ENCODE results near the gene CGREF1. TPM values are rescaled to one million over a fixed set of nuclear protein-coding genes. Genes with fewer than 3 reads are reported as not detected.

CGREF1 gene
- polyA plus RNA-seq, 1 of the 3 experiments (the other 2 are of a cell fraction) = 18.3 TPM

DNA sequence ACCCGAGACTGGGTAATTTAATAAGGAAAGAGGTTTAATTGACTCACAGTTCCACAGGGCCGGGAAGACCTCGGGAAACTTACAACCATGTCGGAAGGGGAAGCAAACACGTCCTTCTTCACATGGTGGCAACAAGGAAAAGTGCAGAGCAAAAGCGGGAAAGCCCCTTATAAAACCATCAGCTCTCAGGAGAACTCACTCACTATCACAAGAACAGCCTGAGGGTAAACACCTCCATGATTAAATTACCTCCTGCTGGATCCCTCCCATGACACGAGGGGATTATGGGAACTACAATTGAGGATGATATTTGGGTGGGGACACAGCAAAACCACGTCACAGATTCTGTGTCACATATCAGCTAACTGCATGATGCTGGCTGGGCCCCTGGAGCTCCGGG lies 41.3 kb upstream of the CGREF1 start:
- no peak overlapping the region for H2AFZ ChIP-seq (ENCODE audit: low read depth)
- no peaks in the 10 kb centered on the region for H3F3A ChIP-seq (replicated peaks; ENCODE audit: insufficient read depth)
- H3K4me2 ChIP-seq = no peak overlapping the region
- no peak overlapping the region for H3K4me3 ChIP-seq (ENCODE audit: low read depth in 2 of 2, low read length in 1 of 2)
- H3K9ac ChIP-seq = no peak overlapping the region
- WGBS (ENCODE audit: low lambda C conversion rate) = 70% methylated on average over 9 of the region's 9 CpGs
- no peaks in the 10 kb centered on the region for H3K9me2 ChIP-seq
- no peaks in the 10 kb centered on the region for H3K36me3 ChIP-seq (replicated peaks in 1 of 2; ENCODE audit: control insufficient read depth in 1 of 2, insufficient read depth in 2 of 2, low read length in 1 of 2)
- no peaks in the 10 kb centered on the region for H3K27me3 ChIP-seq (ENCODE audit: insufficient read depth)
- no peaks in the 10 kb centered on the region for H3K9me3 ChIP-seq
- no peaks in the 10 kb centered on the region for H4K20me1 ChIP-seq (ENCODE audit: insufficient read depth)
- no peak for DNase-seq
- TF ChIP-seq RCOR1 (IDR thresholded peaks at IDR 0.05; ENCODE audit: low read length) (no peak), FOXM1 (IDR thresholded peaks at IDR 0.05; ENCODE audit: low read depth) (no peak), SMC3 (IDR thresholded peaks at IDR 0.05; ENCODE audit: low read depth, low read length) (no peak), SIN3A (IDR thresholded peaks at IDR 0.05; ENCODE audit: borderline replicate concordance, low read depth, low read length) (no peak), MEF2A (IDR thresholded peaks at IDR 0.05; ENCODE audit: borderline replicate concordance, low read depth) (no peak), RFX5 (IDR thresholded peaks at IDR 0.05; ENCODE audit: low read length) (no peak), TCF12 (IDR thresholded peaks at IDR 0.05) (no peak), NFIC (IDR thresholded peaks at IDR 0.05; ENCODE audit: borderline replicate concordance) (no peak), EP300 (IDR thresholded peaks at IDR 0.05; ENCODE audit: borderline replicate concordance in 1 of 2, low read depth in 1 of 2, low read length in 1 of 2) (no peak), TAF1 (IDR thresholded peaks at IDR 0.05; ENCODE audit: borderline replicate concordance, low read depth, low read length) (no peak)
- H3K27ac ChIP-seq (ENCODE audit: low read depth in 2 of 2, low read length in 1 of 2) = no peak overlapping the region
- H3K79me2 ChIP-seq (ENCODE audit: insufficient read depth) = no peaks in the 10 kb centered on the region
- ChIA-PET CTCF (interaction anchor here (0.6 to 6.9 kb wide), 9 partner anchors 10 to 120 kb away, joined by 3 to 58 read pairs (median 6); no protein-coding TSS in a partner anchor), POLR2A (no interaction called here)
- H3K4me1 ChIP-seq (ENCODE audit: control insufficient read depth in 1 of 2, insufficient read depth in 2 of 2, low read depth in 1 of 2, low read length in 1 of 2) = no peaks in the 10 kb centered on the region

- Histone ChIP-seq H3K27ac (ENCODE audit: low read depth in 2 of 2, low read length in 1 of 2) (no peak overlapping the region), H3K9ac (no peak overlapping the region), H3K27me3 (ENCODE audit: insufficient read depth) (no peaks in the 10 kb centered on the region), H3K9me3 (no peaks in the 10 kb centered on the region), H2AFZ (ENCODE audit: low read depth) (no peak overlapping the region), H3K4me2 (no peak overlapping the region), H3K9me2 (no peaks in the 10 kb centered on the region), H3K4me3 (ENCODE audit: low read depth in 2 of 2, low read length in 1 of 2) (no peak overlapping the region), H3K79me2 (ENCODE audit: insufficient read depth) (no peaks in the 10 kb centered on the region), H3K36me3 (replicated peaks in 1 of 2; ENCODE audit: control insufficient read depth in 1 of 2, insufficient read depth in 2 of 2, low read length in 1 of 2) (no peaks in the 10 kb centered on the region), H3F3A (replicated peaks; ENCODE audit: insufficient read depth) (no peaks in the 10 kb centered on the region), H4K20me1 (ENCODE audit: insufficient read depth) (no peaks in the 10 kb centered on the region), H3K4me1 (ENCODE audit: control insufficient read depth in 1 of 2, insufficient read depth in 2 of 2, low read depth in 1 of 2, low read length in 1 of 2) (no peaks in the 10 kb centered on the region)
- no CpG with 5 or more reads among the region's 6 CpGs for WGBS (ENCODE audit: low lambda C conversion rate)
- POLR2A ChIA-PET = interaction anchor here (0.9 kb wide), 1 partner anchor 20 kb away, joined by 3 read pairs; the partner anchor contains the start of gene PRR30
- no peak for DNase-seq
- CTCF ChIA-PET = interaction anchor here (0.9 to 6.9 kb wide), 10 partner anchors 9 to 120 kb away, joined by 3 to 58 read pairs (median 6); partner anchors contain the start of gene TCF23
- no peak for TF ChIP-seq RAD21 (IDR thresholded peaks at IDR 0.05; ENCODE audit: low read length)
- no peak for TF ChIP-seq MEF2A (IDR thresholded peaks at IDR 0.05; ENCODE audit: borderline replicate concordance, low read depth)
- TF ChIP-seq FOXM1 (IDR thresholded peaks at IDR 0.05; ENCODE audit: low read depth) = no peak
- TF ChIP-seq, protein P1, sequence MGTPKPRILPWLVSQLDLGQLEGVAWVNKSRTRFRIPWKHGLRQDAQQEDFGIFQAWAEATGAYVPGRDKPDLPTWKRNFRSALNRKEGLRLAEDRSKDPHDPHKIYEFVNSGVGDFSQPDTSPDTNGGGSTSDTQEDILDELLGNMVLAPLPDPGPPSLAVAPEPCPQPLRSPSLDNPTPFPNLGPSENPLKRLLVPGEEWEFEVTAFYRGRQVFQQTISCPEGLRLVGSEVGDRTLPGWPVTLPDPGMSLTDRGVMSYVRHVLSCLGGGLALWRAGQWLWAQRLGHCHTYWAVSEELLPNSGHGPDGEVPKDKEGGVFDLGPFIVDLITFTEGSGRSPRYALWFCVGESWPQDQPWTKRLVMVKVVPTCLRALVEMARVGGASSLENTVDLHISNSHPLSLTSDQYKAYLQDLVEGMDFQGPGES (IDR thresholded peaks at IDR 0.05; ENCODE audit: low read depth, low read length) = no peak
- no peak for TF ChIP-seq SIN3A (IDR thresholded peaks at IDR 0.05; ENCODE audit: borderline replicate concordance, low read depth, low read length)
- TF ChIP-seq USF2 (IDR thresholded peaks at IDR 0.05; ENCODE audit: borderline replicate concordance, low read depth, low read length) = no peak
- TF ChIP-seq, protein P2, sequence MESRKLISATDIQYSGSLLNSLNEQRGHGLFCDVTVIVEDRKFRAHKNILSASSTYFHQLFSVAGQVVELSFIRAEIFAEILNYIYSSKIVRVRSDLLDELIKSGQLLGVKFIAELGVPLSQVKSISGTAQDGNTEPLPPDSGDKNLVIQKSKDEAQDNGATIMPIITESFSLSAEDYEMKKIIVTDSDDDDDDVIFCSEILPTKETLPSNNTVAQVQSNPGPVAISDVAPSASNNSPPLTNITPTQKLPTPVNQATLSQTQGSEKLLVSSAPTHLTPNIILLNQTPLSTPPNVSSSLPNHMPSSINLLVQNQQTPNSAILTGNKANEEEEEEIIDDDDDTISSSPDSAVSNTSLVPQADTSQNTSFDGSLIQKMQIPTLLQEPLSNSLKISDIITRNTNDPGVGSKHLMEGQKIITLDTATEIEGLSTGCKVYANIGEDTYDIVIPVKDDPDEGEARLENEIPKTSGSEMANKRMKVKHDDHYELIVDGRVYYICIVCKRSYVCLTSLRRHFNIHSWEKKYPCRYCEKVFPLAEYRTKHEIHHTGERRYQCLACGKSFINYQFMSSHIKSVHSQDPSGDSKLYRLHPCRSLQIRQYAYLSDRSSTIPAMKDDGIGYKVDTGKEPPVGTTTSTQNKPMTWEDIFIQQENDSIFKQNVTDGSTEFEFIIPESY (IDR thresholded peaks at IDR 0.05; ENCODE audit: borderline replicate concordance, low read depth) = no peak
- no peak for TF ChIP-seq EP300 (IDR thresholded peaks at IDR 0.05; ENCODE audit: borderline replicate concordance in 1 of 2, low read depth in 1 of 2, low read length in 1 of 2)
- no peak for TF ChIP-seq PBX3 (IDR thresholded peaks at IDR 0.05)
- TF ChIP-seq CTCF (IDR thresholded peaks at IDR 0.05) = no peak
- no peak for TF ChIP-seq RXRA (IDR thresholded peaks at IDR 0.05; ENCODE audit: borderline replicate concordance, low read depth)
- no peak for TF ChIP-seq POLR2AphosphoS5 (IDR thresholded peaks at IDR 0.05; ENCODE audit: low read depth, low read length)
- TF ChIP-seq, protein P3, sequence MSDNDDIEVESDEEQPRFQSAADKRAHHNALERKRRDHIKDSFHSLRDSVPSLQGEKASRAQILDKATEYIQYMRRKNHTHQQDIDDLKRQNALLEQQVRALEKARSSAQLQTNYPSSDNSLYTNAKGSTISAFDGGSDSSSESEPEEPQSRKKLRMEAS (IDR thresholded peaks at IDR 0.05; ENCODE audit: low read depth) = no peak
- TF ChIP-seq CHD2 (IDR thresholded peaks at IDR 0.05; ENCODE audit: low read length, partially characterized antibody) = no peak
- TF ChIP-seq JUND (IDR thresholded peaks at IDR 0.05) = no peak
- no peak for TF ChIP-seq GABPA (IDR thresholded peaks at IDR 0.05; ENCODE audit: low read depth)
Measured at GRCh38 chr2:27159271-27159670, 40.3 kb upstream of the CGREF1 start.

All from SK-N-SH (cell line).